Measurements from ENCODE around the gene NUDT4. TPM values are rescaled to one million over a fixed set of nuclear protein-coding genes. Genes with fewer than 3 reads are reported as not detected.

The NUDT4 gene
- polyA plus RNA-seq, 1 experiment, result 77.7 TPM

GRCh38 chr12:93453633-93454032 lies 75.9 kb downstream of the NUDT4 start:
- ChIA-PET POLR2A (no interaction called here), CTCF (no interaction called here)
- TF ChIP-seq CTCF (IDR thresholded peaks at IDR 0.05; ENCODE audit: low read depth, low read length), result no peak
- Histone ChIP-seq H3K4me3 (ENCODE audit: low read depth, low read length) (no peak overlapping the region), H3K27me3 (ENCODE audit: control insufficient read depth, insufficient read depth, low read length) (no peaks in the 10 kb centered on the region), H3K27ac (ENCODE audit: low read depth, low read length) (no peak overlapping the region), H3K9me3 (ENCODE audit: control insufficient read depth, insufficient read depth, low read length) (no peaks in the 10 kb centered on the region)
- no peak for DNase-seq (ENCODE audit: low read depth, low spot score)

DNA sequence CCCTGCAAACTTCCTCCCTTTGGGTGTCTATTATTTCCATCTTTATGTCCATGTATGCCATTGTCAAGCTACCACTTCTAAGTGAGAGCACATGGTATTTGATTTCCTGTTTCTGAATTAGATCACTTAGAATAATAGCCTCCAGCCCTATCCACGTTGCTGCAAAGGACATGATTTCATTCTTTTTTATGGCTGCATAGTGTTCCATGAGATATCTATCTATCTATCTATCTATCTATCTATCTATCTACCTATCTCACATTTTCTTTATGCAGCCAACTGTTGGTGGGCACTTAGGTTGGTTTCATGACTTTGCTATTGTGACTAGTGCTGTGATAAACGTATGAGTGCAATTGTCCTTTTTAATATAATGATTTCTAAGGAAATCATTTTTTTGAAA lies 78.4 kb downstream of the NUDT4 start:
- Histone ChIP-seq H3K4me3 (ENCODE audit: low read depth, low read length) (no peak overlapping the region), H3K9me3 (ENCODE audit: control insufficient read depth, insufficient read depth, low read length) (no peaks in the 10 kb centered on the region), H3K27ac (ENCODE audit: low read depth, low read length) (no peak overlapping the region), H3K27me3 (ENCODE audit: control insufficient read depth, insufficient read depth, low read length) (no peaks in the 10 kb centered on the region)
- DNase-seq (ENCODE audit: low read depth, low spot score), result no peak
- ChIA-PET POLR2A (no interaction called here), CTCF (no interaction called here)
- no peak for TF ChIP-seq CTCF (IDR thresholded peaks at IDR 0.05; ENCODE audit: low read depth, low read length)

Other genes with a start within 250 kb of the NUDT4 start
- 159 and 167 TPM in 2 replicates for gene UBE2N, start 64.0 kb downstream of the NUDT4 start, polyA plus RNA-seq (2011; rRNA removed)
- gene MRPL42, start 89.6 kb downstream of the NUDT4 start, polyA plus RNA-seq (2011; rRNA removed), result 80.0 and 100 TPM in 2 replicates
- gene SOCS2, start 194.8 kb downstream of the NUDT4 start, polyA plus RNA-seq (2011; rRNA removed), result 14.5 and 17.6 TPM in 2 replicates